ENCODE measurements around the gene GMIP. TPM values are rescaled to one million over a fixed set of nuclear protein-coding genes. Genes with fewer than 3 reads are reported as not detected.
"Not testable (repeated sequence)": the region's sequence is repeated elsewhere in the genome, so short reads cannot be mapped to it uniquely, and the experiment has no call there.

GMIP gene
- total RNA-seq, 3 donors from 2014 or later (not counting 1 experiment from before 2014, with no cell fraction given) = 134 to 188 (median 150) TPM

- Mint-ChIP-seq H3K9me3 (no peaks in the 10 kb centered on the region), H3K36me3 (no peaks in the 10 kb centered on the region), H3K4me3 (peak within 1 kb of the TSS; percentile 97), H3K4me1 (peaks cover 20 to 30% of the 10 kb centered on the region in 2 donors), H3K27me3 (ENCODE audit: low read depth in 2 of 2) (no peaks in the 10 kb centered on the region), H3K27ac (peak within 1 kb of the TSS; percentile 95 to 97)
- Histone ChIP-seq H3K27me3 (ENCODE audit: control insufficient read depth, insufficient read depth, low read length) (no peaks in the 10 kb centered on the region), H3K4me1 (ENCODE audit: control insufficient read depth, insufficient read depth, low read length) (peaks cover 63% of the 10 kb centered on the region), H3K27ac (ENCODE audit: low read length) (peak within 1 kb of the TSS; percentile 95), H3K4me3 (ENCODE audit: low read length) (peak within 1 kb of the TSS; percentile 97), H3K36me3 (ENCODE audit: control insufficient read depth, insufficient read depth, low read length) (peaks cover 13% of the 10 kb centered on the region), H3K9me3 (ENCODE audit: control insufficient read depth, insufficient read depth, low read length) (peaks cover 22% of the 10 kb centered on the region)
- under 1% methylated on average over 36 of the region's 36 CpGs for WGBS (ENCODE audit: insufficient coverage)
- TF ChIP-seq CTCF (IDR thresholded peaks at IDR 0.05) = no peak
- DNase-seq = peak; percentile 91 to 97
- peak; percentile 66 to 81 (median 69) for ATAC-seq
- intact Hi-C loops (cut with micrococcal nuclease) = loop anchor here (1.0 to 2.0 kb wide), 3 partner anchors 64 to 197 kb away; partner anchors contain the start of genes ZNF14, ZNF253 and ZNF506
These were observed 25.0 kb upstream of the GMIP start, which contains the start of gene ZNF101 for GRCh38 chr19:19668230-19669012. ZNF101 (plus strand) TSS chr19:19668839; CDS start chr19:19668964, 125 bp downstream.

GRCh38 chr19:19665420-19665948, 22.0 kb upstream of the GMIP start:
- DNase-seq; H3K27ac ChIP-seq (ENCODE audit: low read length); H3K27me3 Mint-ChIP-seq (ENCODE audit: low read depth in 2 of 2); H3K27ac Mint-ChIP-seq; H3K36me3 ChIP-seq (ENCODE audit: control insufficient read depth, insufficient read depth, low read length); H3K9me3 Mint-ChIP-seq; H3K4me3 ChIP-seq (ENCODE audit: low read length); intact Hi-C loops (cut with micrococcal nuclease); H3K27me3 ChIP-seq (ENCODE audit: control insufficient read depth, insufficient read depth, low read length); H3K36me3 Mint-ChIP-seq; ATAC-seq: not testable (repeated sequence)
- WGBS (ENCODE audit: insufficient coverage) = over 99% methylated on average over 22 of the region's 22 CpGs
- H3K4me1 Mint-ChIP-seq = peaks cover 43 to 48% of the 10 kb centered on the region in 2 donors
- Histone ChIP-seq H3K4me1 (ENCODE audit: control insufficient read depth, insufficient read depth, low read length) (peaks cover 72% of the 10 kb centered on the region), H3K9me3 (ENCODE audit: control insufficient read depth, insufficient read depth, low read length) (peaks cover 12% of the 10 kb centered on the region)
- H3K4me3 Mint-ChIP-seq = peak overlapping the region; percentile 35

GRCh38 chr19:19663256-19664120, 20.0 kb upstream of the GMIP start, which contains the start of gene ATP13A1:
ATP13A1 (minus strand) TSS chr19:19663676; CDS start chr19:19663666, 10 bp downstream.
- Histone ChIP-seq H3K9me3 (ENCODE audit: control insufficient read depth, insufficient read depth, low read length) (peaks cover 12% of the 10 kb centered on the region), H3K4me3 (ENCODE audit: low read length) (peak within 1 kb of the TSS; percentile 60), H3K4me1 (ENCODE audit: control insufficient read depth, insufficient read depth, low read length) (peaks cover 59% of the 10 kb centered on the region), H3K27ac (ENCODE audit: low read length) (peak within 1 kb of the TSS; percentile 100), H3K36me3 (ENCODE audit: control insufficient read depth, insufficient read depth, low read length) (peaks cover 12% of the 10 kb centered on the region), H3K27me3 (ENCODE audit: control insufficient read depth, insufficient read depth, low read length) (no peaks in the 10 kb centered on the region)
- ATAC-seq (peak; percentile 78 to 90 (median 81)), DNase-seq (peak; percentile 88 to 97)
- Mint-ChIP-seq H3K4me1 (peaks cover 34 to 37% of the 10 kb centered on the region in 2 donors), H3K36me3 (no peaks in the 10 kb centered on the region), H3K27ac (peak within 1 kb of the TSS; percentile 95 to 98), H3K4me3 (peak within 1 kb of the TSS; percentile 94), H3K27me3 (ENCODE audit: low read depth in 2 of 2) (no peaks in the 10 kb centered on the region), H3K9me3 (no peaks in the 10 kb centered on the region)
- WGBS (ENCODE audit: insufficient coverage) = under 1% methylated on average over 79 of the region's 85 CpGs
- intact Hi-C loops (cut with micrococcal nuclease) = no loop called here
- TF ChIP-seq CTCF (IDR thresholded peaks at IDR 0.05) = peak; percentile 22

All from natural killer cell (primary cell).